GM12878 (cell line): Measurements from ENCODE around the gene CDKN3.

Experiments used
- BCL11A ChIP-seq: IDR thresholded peaks from 2 replicates; pipeline ENCODE4 v1.6.1; 2011; ENCODE audit warnings: low read depth, low read length
- ESRRA ChIP-seq: IDR thresholded peaks from 2 replicates; pipeline ENCODE4 v1.6.1; 2012; ENCODE audit warnings: mild to moderate bottlenecking, low read length, improper control_type of control experiment
- HDGF ChIP-seq: fragments of 450-650 bp; IDR thresholded peaks from 2 replicates; pipeline ENCODE4 v1.6.1; 2016; ENCODE audit warnings: antibody characterized with exemption
- NFYB ChIP-seq: IDR thresholded peaks from 2 replicates; pipeline ENCODE4 v1.6.1; 2011; ENCODE audit warnings: low read depth, mild to moderate bottlenecking, low read length, improper control_type of control experiment, moderate library complexity; ENCODE audit not compliant: insufficient read depth
- NR2C2 ChIP-seq: IDR thresholded peaks from 2 replicates; pipeline ENCODE4 v1.6.1; 2011; ENCODE audit warnings: borderline replicate concordance, low read depth; ENCODE audit not compliant: control insufficient read depth, insufficient read length
- POLR2A ChIP-seq: IDR thresholded peaks from 2 replicates; pipeline ENCODE4 v1.6.1; 2011; ENCODE audit warnings: low read depth, mild to moderate bottlenecking, low read length
- POLR2AphosphoS5 ChIP-seq: IDR thresholded peaks from 2 replicates; pipeline ENCODE4 v1.6.1; 2011; ENCODE audit warnings: mild to moderate bottlenecking, low read length, inconsistent platforms
- YY1 ChIP-seq: IDR thresholded peaks from 2 replicates; pipeline ENCODE4 v1.6.1; 2011; ENCODE audit warnings: low read depth, mild to moderate bottlenecking, low read length
- ZNF622 ChIP-seq: fragments of 450-650 bp; IDR thresholded peaks from 2 replicates; pipeline ENCODE4 v1.6.1; 2017; ENCODE audit warnings: mild to moderate bottlenecking, inconsistent platforms
- TF ChIP-seq, protein P1 (sequence below), 3 experiments: IDR thresholded peaks in 2 of 3; conservative IDR thresholded peaks in 1 of 3; 2 replicates each; pipeline ENCODE4 v1.5.1; 2011; ENCODE audit warnings: low read depth in 3 of 3, low read length in 3 of 3, mild to moderate bottlenecking in 3 of 3, control low read depth in 2 of 3, moderate library complexity in 2 of 3, inconsistent platforms in 1 of 3, mixed read lengths in 1 of 3; ENCODE audit not compliant: control insufficient read depth in 2 of 3, insufficient read depth in 1 of 3; ENCODE audit errors: extremely low read depth in 1 of 3
- TF ChIP-seq, protein P2 (sequence below): IDR thresholded peaks from 2 replicates; pipeline ENCODE4 v1.6.1; 2011; ENCODE audit warnings: borderline replicate concordance, low read depth, mild to moderate bottlenecking, moderate library complexity, low read length; ENCODE audit not compliant: insufficient read depth, poor library complexity, severe bottlenecking
- TF ChIP-seq, protein P3 (sequence below): IDR thresholded peaks from 2 replicates; pipeline ENCODE4 v1.6.1; 2012; ENCODE audit warnings: mild to moderate bottlenecking, low read depth, low read length

DNA sequence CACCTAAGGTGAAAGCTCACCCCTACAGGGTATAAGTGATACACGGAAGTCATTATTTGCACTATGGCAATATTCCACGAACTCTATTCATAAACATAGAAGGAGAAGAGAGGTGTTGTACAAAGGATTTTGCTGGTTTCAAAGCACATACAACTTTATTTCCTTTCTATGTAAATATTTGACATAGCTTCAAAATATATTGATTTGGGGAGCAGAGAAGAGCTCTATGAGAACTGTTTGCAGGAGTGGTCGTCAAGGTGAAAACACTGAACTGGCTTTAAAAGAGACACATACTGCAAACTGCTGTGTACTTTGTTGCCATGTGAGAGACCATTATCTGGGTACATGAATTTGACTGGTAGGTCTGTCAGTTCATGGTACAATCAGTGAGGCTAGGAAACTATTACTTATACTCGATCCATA, 27.7 kb downstream of the CDKN3 start:
- TF ChIP-seq ESRRA (no peak), ZNF622 (no peak), NFYB (no peak), POLR2A (no peak), BCL11A (no peak), NR2C2 (no peak), HDGF (no peak), POLR2AphosphoS5 (no peak), YY1 (no peak)
- TF ChIP-seq, protein P1, sequence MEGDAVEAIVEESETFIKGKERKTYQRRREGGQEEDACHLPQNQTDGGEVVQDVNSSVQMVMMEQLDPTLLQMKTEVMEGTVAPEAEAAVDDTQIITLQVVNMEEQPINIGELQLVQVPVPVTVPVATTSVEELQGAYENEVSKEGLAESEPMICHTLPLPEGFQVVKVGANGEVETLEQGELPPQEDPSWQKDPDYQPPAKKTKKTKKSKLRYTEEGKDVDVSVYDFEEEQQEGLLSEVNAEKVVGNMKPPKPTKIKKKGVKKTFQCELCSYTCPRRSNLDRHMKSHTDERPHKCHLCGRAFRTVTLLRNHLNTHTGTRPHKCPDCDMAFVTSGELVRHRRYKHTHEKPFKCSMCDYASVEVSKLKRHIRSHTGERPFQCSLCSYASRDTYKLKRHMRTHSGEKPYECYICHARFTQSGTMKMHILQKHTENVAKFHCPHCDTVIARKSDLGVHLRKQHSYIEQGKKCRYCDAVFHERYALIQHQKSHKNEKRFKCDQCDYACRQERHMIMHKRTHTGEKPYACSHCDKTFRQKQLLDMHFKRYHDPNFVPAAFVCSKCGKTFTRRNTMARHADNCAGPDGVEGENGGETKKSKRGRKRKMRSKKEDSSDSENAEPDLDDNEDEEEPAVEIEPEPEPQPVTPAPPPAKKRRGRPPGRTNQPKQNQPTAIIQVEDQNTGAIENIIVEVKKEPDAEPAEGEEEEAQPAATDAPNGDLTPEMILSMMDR (IDR thresholded peaks at IDR 0.05 in 2 of 3, conservative IDR thresholded peaks at IDR 0.05 in 1 of 3; ENCODE audit: control insufficient read depth in 2 of 3, extremely low read depth in 1 of 3, insufficient read depth in 1 of 3, low read depth in 3 of 3, low read length in 3 of 3), result no peak
- TF ChIP-seq, protein P2, sequence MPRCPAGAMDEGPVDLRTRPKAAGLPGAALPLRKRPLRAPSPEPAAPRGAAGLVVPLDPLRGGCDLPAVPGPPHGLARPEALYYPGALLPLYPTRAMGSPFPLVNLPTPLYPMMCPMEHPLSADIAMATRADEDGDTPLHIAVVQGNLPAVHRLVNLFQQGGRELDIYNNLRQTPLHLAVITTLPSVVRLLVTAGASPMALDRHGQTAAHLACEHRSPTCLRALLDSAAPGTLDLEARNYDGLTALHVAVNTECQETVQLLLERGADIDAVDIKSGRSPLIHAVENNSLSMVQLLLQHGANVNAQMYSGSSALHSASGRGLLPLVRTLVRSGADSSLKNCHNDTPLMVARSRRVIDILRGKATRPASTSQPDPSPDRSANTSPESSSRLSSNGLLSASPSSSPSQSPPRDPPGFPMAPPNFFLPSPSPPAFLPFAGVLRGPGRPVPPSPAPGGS, result no peak
- TF ChIP-seq, protein P3, sequence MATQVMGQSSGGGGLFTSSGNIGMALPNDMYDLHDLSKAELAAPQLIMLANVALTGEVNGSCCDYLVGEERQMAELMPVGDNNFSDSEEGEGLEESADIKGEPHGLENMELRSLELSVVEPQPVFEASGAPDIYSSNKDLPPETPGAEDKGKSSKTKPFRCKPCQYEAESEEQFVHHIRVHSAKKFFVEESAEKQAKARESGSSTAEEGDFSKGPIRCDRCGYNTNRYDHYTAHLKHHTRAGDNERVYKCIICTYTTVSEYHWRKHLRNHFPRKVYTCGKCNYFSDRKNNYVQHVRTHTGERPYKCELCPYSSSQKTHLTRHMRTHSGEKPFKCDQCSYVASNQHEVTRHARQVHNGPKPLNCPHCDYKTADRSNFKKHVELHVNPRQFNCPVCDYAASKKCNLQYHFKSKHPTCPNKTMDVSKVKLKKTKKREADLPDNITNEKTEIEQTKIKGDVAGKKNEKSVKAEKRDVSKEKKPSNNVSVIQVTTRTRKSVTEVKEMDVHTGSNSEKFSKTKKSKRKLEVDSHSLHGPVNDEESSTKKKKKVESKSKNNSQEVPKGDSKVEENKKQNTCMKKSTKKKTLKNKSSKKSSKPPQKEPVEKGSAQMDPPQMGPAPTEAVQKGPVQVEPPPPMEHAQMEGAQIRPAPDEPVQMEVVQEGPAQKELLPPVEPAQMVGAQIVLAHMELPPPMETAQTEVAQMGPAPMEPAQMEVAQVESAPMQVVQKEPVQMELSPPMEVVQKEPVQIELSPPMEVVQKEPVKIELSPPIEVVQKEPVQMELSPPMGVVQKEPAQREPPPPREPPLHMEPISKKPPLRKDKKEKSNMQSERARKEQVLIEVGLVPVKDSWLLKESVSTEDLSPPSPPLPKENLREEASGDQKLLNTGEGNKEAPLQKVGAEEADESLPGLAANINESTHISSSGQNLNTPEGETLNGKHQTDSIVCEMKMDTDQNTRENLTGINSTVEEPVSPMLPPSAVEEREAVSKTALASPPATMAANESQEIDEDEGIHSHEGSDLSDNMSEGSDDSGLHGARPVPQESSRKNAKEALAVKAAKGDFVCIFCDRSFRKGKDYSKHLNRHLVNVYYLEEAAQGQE, result no peak
